Measurements from ENCODE around the gene ARL15. TPM values are rescaled to one million over a fixed set of nuclear protein-coding genes. Genes with fewer than 3 reads are reported as not detected.

Gene ARL15
- total and polyA plus RNA-seq, 8 donors: 20.2 to 27.7 (median 25.1) TPM

GRCh38 chr5:54243483-54244080 lies 66.8 kb downstream of the ARL15 start:
- Histone ChIP-seq H3K36me3 (no peaks in the 10 kb centered on the region), H3K9me3 (no peaks in the 10 kb centered on the region), H3K4me3 (no peak overlapping the region), H3K4me1 (peaks cover 0 to under 1% of the 10 kb centered on the region in 2 donors), H3K27ac (no peak overlapping the region), H3K27me3 (no peaks in the 10 kb centered on the region)
- intact Hi-C loops (cut with DNase I): loop anchor here in 1 of 2 donors (10.0 kb wide), 1 partner anchor 171 kb away; no protein-coding TSS in a partner anchor
- TF ChIP-seq, protein P1, sequence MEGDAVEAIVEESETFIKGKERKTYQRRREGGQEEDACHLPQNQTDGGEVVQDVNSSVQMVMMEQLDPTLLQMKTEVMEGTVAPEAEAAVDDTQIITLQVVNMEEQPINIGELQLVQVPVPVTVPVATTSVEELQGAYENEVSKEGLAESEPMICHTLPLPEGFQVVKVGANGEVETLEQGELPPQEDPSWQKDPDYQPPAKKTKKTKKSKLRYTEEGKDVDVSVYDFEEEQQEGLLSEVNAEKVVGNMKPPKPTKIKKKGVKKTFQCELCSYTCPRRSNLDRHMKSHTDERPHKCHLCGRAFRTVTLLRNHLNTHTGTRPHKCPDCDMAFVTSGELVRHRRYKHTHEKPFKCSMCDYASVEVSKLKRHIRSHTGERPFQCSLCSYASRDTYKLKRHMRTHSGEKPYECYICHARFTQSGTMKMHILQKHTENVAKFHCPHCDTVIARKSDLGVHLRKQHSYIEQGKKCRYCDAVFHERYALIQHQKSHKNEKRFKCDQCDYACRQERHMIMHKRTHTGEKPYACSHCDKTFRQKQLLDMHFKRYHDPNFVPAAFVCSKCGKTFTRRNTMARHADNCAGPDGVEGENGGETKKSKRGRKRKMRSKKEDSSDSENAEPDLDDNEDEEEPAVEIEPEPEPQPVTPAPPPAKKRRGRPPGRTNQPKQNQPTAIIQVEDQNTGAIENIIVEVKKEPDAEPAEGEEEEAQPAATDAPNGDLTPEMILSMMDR (IDR thresholded peaks at IDR 0.05): peak; percentile 45 to 51
- peak; percentile 64 for ATAC-seq
- peak in 2 of 4 donors; percentile 24 to 39 for DNase-seq

GRCh38 chr5:54242297-54242696 lies 68.1 kb downstream of the ARL15 start:
- Histone ChIP-seq H3K9me3 (no peaks in the 10 kb centered on the region), H3K4me3 (no peak overlapping the region), H3K36me3 (no peaks in the 10 kb centered on the region), H3K4me1 (no peaks in the 10 kb centered on the region), H3K27me3 (no peaks in the 10 kb centered on the region), H3K27ac (no peak overlapping the region)
- TF ChIP-seq, protein P1 (IDR thresholded peaks at IDR 0.05): no peak
- DNase-seq (no peak), ATAC-seq (no peak)
- intact Hi-C loops (cut with DNase I): loop anchor here in 1 of 2 donors (10.0 kb wide), 1 partner anchor 173 kb away; no protein-coding TSS in a partner anchor

- intact Hi-C loops (cut with DNase I): no loop called here
- TF ChIP-seq, protein P1 (IDR thresholded peaks at IDR 0.05): peak in 1 of 2 donors; percentile 35
- ATAC-seq (no peak), DNase-seq (peak in 1 of 4 donors; percentile 35)
- H3K9me3 ChIP-seq: no peaks in the 10 kb centered on the region
- no peak overlapping the region for H3K27ac ChIP-seq
- H3K36me3 ChIP-seq: no peaks in the 10 kb centered on the region
- no peaks in the 10 kb centered on the region for H3K27me3 ChIP-seq
- no peak overlapping the region for H3K4me3 ChIP-seq
- H3K4me1 ChIP-seq: peaks cover 0 to 3% of the 10 kb centered on the region in 2 donors
Measured at GRCh38 chr5:54234304-54234933, 76.0 kb downstream of the ARL15 start.

- DNase-seq (no peak), ATAC-seq (no peak)
- Histone ChIP-seq H3K36me3 (no peaks in the 10 kb centered on the region), H3K4me3 (no peak overlapping the region), H3K27me3 (no peaks in the 10 kb centered on the region), H3K4me1 (peaks cover 0 to 8% of the 10 kb centered on the region in 2 donors), H3K9me3 (no peaks in the 10 kb centered on the region), H3K27ac (no peak overlapping the region)
- TF ChIP-seq, protein P1 (IDR thresholded peaks at IDR 0.05): no peak
- intact Hi-C loops (cut with DNase I): no loop called here
Measured at GRCh38 chr5:54230936-54231685, 79.3 kb downstream of the ARL15 start.
